ENCODE data around the gene LEMD3.
"Not testable (repeated sequence)": the region's sequence is repeated elsewhere in the genome, so short reads cannot be mapped to it uniquely, and the experiment has no call there.

LEMD3 gene

GRCh38 chr12:65279369-65280112, 110.2 kb downstream of the LEMD3 start:
- no peak for DNase-seq (ENCODE audit: low read depth in 3 of 3)

- DNase-seq (ENCODE audit: low read depth in 3 of 3), result no peak
These were observed 110.9 kb downstream of the LEMD3 start for GRCh38 chr12:65280306-65280705.

GRCh38 chr12:65282840-65283239, 113.5 kb downstream of the LEMD3 start:
- no peak for DNase-seq (ENCODE audit: low read depth in 3 of 3)

- DNase-seq (ENCODE audit: low read depth in 3 of 3), result not testable (repeated sequence)
These were observed 116.1 kb downstream of the LEMD3 start for GRCh38 chr12:65285532-65285931.

- no peak for DNase-seq (ENCODE audit: low read depth in 3 of 3)
These were observed 118.0 kb downstream of the LEMD3 start for GRCh38 chr12:65287426-65287825.

- DNase-seq (ENCODE audit: low read depth in 3 of 3), result no peak
These were observed 122.9 kb downstream of the LEMD3 start for GRCh38 chr12:65292241-65292640.

- no peak for DNase-seq (ENCODE audit: low read depth in 3 of 3)
These were observed 124.4 kb downstream of the LEMD3 start for GRCh38 chr12:65293735-65294134.

GRCh38 chr12:65294641-65295262, 125.4 kb downstream of the LEMD3 start:
- no peak for DNase-seq (ENCODE audit: low read depth in 3 of 3)

- DNase-seq (ENCODE audit: low read depth in 3 of 3), result no peak
These were observed 127.3 kb downstream of the LEMD3 start for GRCh38 chr12:65296508-65297265.
